Ovary (tissue), 9 donors: ENCODE results near the gene FRYL. TPM values are rescaled to one million over a fixed set of nuclear protein-coding genes. Genes with fewer than 3 reads are reported as not detected.

ENCODE experiments used
- DNase-seq, 5 donors: peaks; one replicate each; pipeline ENCODE4 v3.0.0-alpha.2; 2019 to 2020
- H3K27ac ChIP-seq, 2 donors: fragments of 200-600 bp; one replicate each; pipeline versions ENCODE4 v1.5.1 to v1.8.0; 2019 to 2022
- H3K27me3 ChIP-seq: fragments of 200-600 bp; one replicate; pipeline ENCODE4 v1.8.0; 2022
- H3K36me3 ChIP-seq: fragments of 200-600 bp; sonication (generic); one replicate; pipeline ENCODE4 v1.5.1; 2019
- H3K4me1 ChIP-seq: one replicate; pipeline ENCODE4 v1.8.1; 2013; ENCODE audit warnings: mild to moderate bottlenecking, moderate library complexity; ENCODE audit not compliant: insufficient read depth
- H3K4me3 ChIP-seq: fragments of 200-600 bp; sonication (generic); one replicate; pipeline ENCODE4 v1.5.1; 2017
- H3K9me3 ChIP-seq, 2 donors: fragments of 200-600 bp in 1 of 2; sonication (generic) in 1 of 2; one replicate each; pipeline versions ENCODE4 v1.5.1 to v1.8.1; 2013 to 2019; ENCODE audit warnings: mild to moderate bottlenecking in 1 of 2, moderate library complexity in 1 of 2
- CTCF ChIP-seq, 3 donors: fragments of 450-650 bp in 2 of 3; fragments of 200-600 bp in 1 of 3; IDR thresholded peaks; one replicate each; pipeline versions ENCODE4 v1.5.1 to v1.8.0; 2016 to 2022; ENCODE audit warnings: antibody characterized with exemption in 3 of 3, mild to moderate bottlenecking in 1 of 3
- EP300 ChIP-seq: sonication (generic); formaldehyde crosslinking; IDR thresholded peaks from one replicate; pipeline ENCODE4 v1.6.1; 2017; ENCODE audit warnings: antibody characterized with exemption
- POLR2A ChIP-seq: fragments of 450-650 bp; IDR thresholded peaks from one replicate; pipeline ENCODE4 v1.6.1; 2017; ENCODE audit warnings: antibody characterized with exemption, mild to moderate bottlenecking, moderate library complexity
- WGBS, 3 donors: extraction: QIAGEN DNeasy Blood & Tissue Kit in 1 of 3; methylation state at CpG; one replicate each; pipeline versions ENCODE4 v1.1.5 to v1.1.7; 2013 to 2017; 5-methylcytosine and 5-hydroxymethylcytosine counted together
- intact Hi-C, 4 donors: fragments of 100-400 bp; cut with DNase I; formaldehyde crosslinking; loops; one replicate each; pipeline versions ENCODE4 v1.11.0 to v1.15.1; 2022 to 2023
- polyA plus RNA-seq, 2 donors: library from polyadenylated mRNA; stranded (reverse); fragments of 200-250 nt in 1 of 2; fragments of 350-450 nt in 1 of 2; fragmentation: Illumina TruSeq in 1 of 2; extraction: RNeasy Lipid Tissue Mini Kit (QIAGEN cat#74804) in 1 of 2; gene quantifications; one replicate each; pipeline ENCODE4 v1.2.3, GENCODE V29; 2013 to 2014
- total RNA-seq, 7 donors: library from RNA; depleted of rRNA in 2 of 7; stranded (reverse); fragments of >200 nt in 2 of 7; fragmentation: NEBNext Ultra II Directional in 3 of 7; extraction: Animal tissue kit (Norgen Biotek cat#: 25700) in 3 of 7; gene quantifications; one replicate each; pipeline versions ENCODE4 v1.1.0 to v1.2.4, GENCODE V29; 2016 to 2023
- donor health status: DM: no; HTN: no; CAD: no; lungs with moderate emphysema.
- donor health status: DM: no; HTN: no; CAD: no.
- donor health status: Bipolar disorder and iron deficiency.
- donor health status: DM: yes; HTN: yes; CAD: no.
- donor health status: DM: no; HTN: no; CAD: no.
- donor health status: DM: yes; HTN: yes; CAD: no.

The FRYL gene
- total and polyA plus RNA-seq, 9 donors: 10.7 to 46.0 (median 35.2) TPM

DNA sequence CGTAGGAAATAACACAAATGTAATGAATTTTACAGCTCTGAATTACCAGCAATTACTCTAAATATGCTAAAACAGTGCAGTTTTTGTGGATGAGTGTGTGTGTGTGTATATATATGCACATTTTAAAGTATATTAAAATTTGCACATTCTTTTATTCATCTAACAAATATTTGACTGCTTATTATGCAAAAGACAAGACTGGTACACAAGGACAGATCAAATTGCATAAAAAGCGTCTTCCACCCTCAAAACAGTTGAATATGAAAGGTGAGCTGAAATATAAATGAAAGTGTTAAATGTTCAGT lies 276.1 kb downstream of the FRYL start:
- no peak for DNase-seq
- intact Hi-C loops: no loop called here
- Histone ChIP-seq H3K36me3 (no peaks in the 10 kb centered on the region), H3K27ac (no peak overlapping the region), H3K9me3 (no peaks in the 10 kb centered on the region), H3K4me1 (no peaks in the 10 kb centered on the region), H3K4me3 (no peak overlapping the region), H3K27me3 (no peaks in the 10 kb centered on the region)
- 88 to 91% (median 90%) methylated on average over 2 of the region's 2 CpGs for WGBS, 3 donors
- TF ChIP-seq EP300 (no peak), POLR2A (no peak), CTCF (IDR thresholded peaks at IDR 0.05) (no peak)

- no peaks in the 10 kb centered on the region for H3K36me3 ChIP-seq
- no peaks in the 10 kb centered on the region for H3K9me3 ChIP-seq
- H3K27me3 ChIP-seq: no peaks in the 10 kb centered on the region
- H3K4me3 ChIP-seq: no peak overlapping the region
- no peaks in the 10 kb centered on the region for H3K4me1 ChIP-seq
- TF ChIP-seq EP300 (no peak), CTCF (IDR thresholded peaks at IDR 0.05) (no peak), POLR2A (no peak)
- intact Hi-C loops: no loop called here
- no peak for DNase-seq
- 58 to 63% (median 60%) methylated on average over 4 of the region's 4 CpGs for WGBS, 3 donors
- H3K27ac ChIP-seq: no peak overlapping the region
Measured at GRCh38 chr4:48503233-48504025, 276.6 kb downstream of the FRYL start.

- TF ChIP-seq EP300 (no peak), CTCF (IDR thresholded peaks at IDR 0.05) (no peak), POLR2A (no peak)
- H3K4me1 ChIP-seq: no peaks in the 10 kb centered on the region
- no peaks in the 10 kb centered on the region for H3K27me3 ChIP-seq
- H3K4me3 ChIP-seq: no peak overlapping the region
- H3K9me3 ChIP-seq: no peaks in the 10 kb centered on the region
- no peak for DNase-seq
- no peak overlapping the region for H3K27ac ChIP-seq
- no peaks in the 10 kb centered on the region for H3K36me3 ChIP-seq
- WGBS, 3 donors: 91 to 93% (median 93%) methylated on average over 3 of the region's 3 CpGs
- intact Hi-C loops: no loop called here
Measured at GRCh38 chr4:48499551-48500066, 280.5 kb downstream of the FRYL start.

- H3K27ac ChIP-seq: no peak overlapping the region
- TF ChIP-seq CTCF (IDR thresholded peaks at IDR 0.05): no peak
- DNase-seq: no peak
- WGBS, 3 donors: 87 to 89% (median 89%) methylated on average over 4 of the region's 4 CpGs
- intact Hi-C loops: no loop called here
- H3K4me1 ChIP-seq: no peaks in the 10 kb centered on the region
- no peaks in the 10 kb centered on the region for H3K36me3 ChIP-seq
- no peaks in the 10 kb centered on the region for H3K27me3 ChIP-seq
- H3K4me3 ChIP-seq: no peak overlapping the region
- no peaks in the 10 kb centered on the region for H3K9me3 ChIP-seq
Measured at GRCh38 chr4:48498895-48499294, 281.2 kb downstream of the FRYL start.
